Ovary (tissue), 3 donors: ENCODE results near the gene ASXL2.

Source experiments
- CTCF ChIP-seq, 3 donors: fragments of 450-650 bp in 2 of 3; fragments of 200-600 bp in 1 of 3; IDR thresholded peaks; one replicate each; pipeline versions ENCODE4 v1.5.1 to v1.8.0; 2016 to 2022; ENCODE audit warnings: antibody characterized with exemption in 3 of 3, mild to moderate bottlenecking in 1 of 3
- EP300 ChIP-seq: sonication (generic); formaldehyde crosslinking; IDR thresholded peaks from one replicate; pipeline ENCODE4 v1.6.1; 2017; ENCODE audit warnings: antibody characterized with exemption
- donor health status: DM: no; HTN: no; CAD: no.

GRCh38 chr2:25738383-25739343, 139.6 kb downstream of the ASXL2 start:
- TF ChIP-seq EP300 (no peak), CTCF (IDR thresholded peaks at IDR 0.05) (no peak)
